ENCODE data around the gene RGL3.

Gene RGL3

GRCh38 chr19:11377756-11378155 is 41.4 kb downstream of the RGL3 start:
- in situ Hi-C loops (cut with HindIII; ENCODE audit: low pct_ligation_motif_present, low sequenced_read_pairs) = no loop called here
- no peak for DNase-seq
- TF ChIP-seq CTCF (IDR thresholded peaks at IDR 0.05; ENCODE audit: low read depth, low read length, missing control alignments) = no peak
- H3K27me3 ChIP-seq (replicated peaks) = no peaks in the 10 kb centered on the region
- peak overlapping the region; percentile 13 for H3K27ac ChIP-seq
- no peak overlapping the region for H3K4me3 ChIP-seq (ENCODE audit: low read depth, low read length)
- H3K36me3 ChIP-seq (replicated peaks) = no peaks in the 10 kb centered on the region

- peak; percentile 82 for DNase-seq
- in situ Hi-C loops (cut with HindIII; ENCODE audit: low pct_ligation_motif_present, low sequenced_read_pairs) = no loop called here
- Histone ChIP-seq H3K4me3 (ENCODE audit: low read depth, low read length) (no peak overlapping the region), H3K27me3 (replicated peaks) (no peaks in the 10 kb centered on the region), H3K36me3 (replicated peaks) (no peaks in the 10 kb centered on the region), H3K27ac (peak overlapping the region; percentile 4)
- no peak for TF ChIP-seq CTCF (IDR thresholded peaks at IDR 0.05; ENCODE audit: low read depth, low read length, missing control alignments)
Observed at GRCh38 chr19:11377237-11377636, 41.9 kb downstream of the RGL3 start.

GRCh38 chr19:11375143-11375948 is 43.8 kb downstream of the RGL3 start:
- Histone ChIP-seq H3K4me3 (ENCODE audit: low read depth, low read length) (peak overlapping the region; percentile 31), H3K27me3 (replicated peaks) (no peaks in the 10 kb centered on the region), H3K36me3 (replicated peaks) (no peaks in the 10 kb centered on the region), H3K27ac (peak overlapping the region; percentile 0)
- in situ Hi-C loops (cut with HindIII; ENCODE audit: low pct_ligation_motif_present, low sequenced_read_pairs) = no loop called here
- TF ChIP-seq CTCF (IDR thresholded peaks at IDR 0.05; ENCODE audit: low read depth, low read length, missing control alignments) = no peak
- DNase-seq = no peak

- no peaks in the 10 kb centered on the region for H3K27me3 ChIP-seq (replicated peaks)
- H3K27ac ChIP-seq = peak within 1 kb of the TSS; percentile 78
- peak; percentile 99 for DNase-seq
- no peaks in the 10 kb centered on the region for H3K36me3 ChIP-seq (replicated peaks)
- no peak for TF ChIP-seq CTCF (IDR thresholded peaks at IDR 0.05; ENCODE audit: low read depth, low read length, missing control alignments)
- H3K4me3 ChIP-seq (ENCODE audit: low read depth, low read length) = peak within 1 kb of the TSS; percentile 77
- in situ Hi-C loops (cut with HindIII; ENCODE audit: low pct_ligation_motif_present, low sequenced_read_pairs) = no loop called here
Observed at GRCh38 chr19:11374433-11375142, 44.5 kb downstream of the RGL3 start, which contains the start of gene SWSAP1. Gene SWSAP1, plus strand, starts transcription at chr19:11374666. Its CDS starts 15 bp downstream, at chr19:11374681.

GRCh38 chr19:11373885-11374432 is 45.2 kb downstream of the RGL3 start:
- Histone ChIP-seq H3K36me3 (replicated peaks) (no peaks in the 10 kb centered on the region), H3K4me3 (ENCODE audit: low read depth, low read length) (peak overlapping the region; percentile 77), H3K27me3 (replicated peaks) (no peaks in the 10 kb centered on the region), H3K27ac (no peak overlapping the region)
- DNase-seq = no peak
- no peak for TF ChIP-seq CTCF (IDR thresholded peaks at IDR 0.05; ENCODE audit: low read depth, low read length, missing control alignments)
- in situ Hi-C loops (cut with HindIII; ENCODE audit: low pct_ligation_motif_present, low sequenced_read_pairs) = no loop called here
